ENCODE results near the gene ASIC2.

ASIC2 gene

DNA sequence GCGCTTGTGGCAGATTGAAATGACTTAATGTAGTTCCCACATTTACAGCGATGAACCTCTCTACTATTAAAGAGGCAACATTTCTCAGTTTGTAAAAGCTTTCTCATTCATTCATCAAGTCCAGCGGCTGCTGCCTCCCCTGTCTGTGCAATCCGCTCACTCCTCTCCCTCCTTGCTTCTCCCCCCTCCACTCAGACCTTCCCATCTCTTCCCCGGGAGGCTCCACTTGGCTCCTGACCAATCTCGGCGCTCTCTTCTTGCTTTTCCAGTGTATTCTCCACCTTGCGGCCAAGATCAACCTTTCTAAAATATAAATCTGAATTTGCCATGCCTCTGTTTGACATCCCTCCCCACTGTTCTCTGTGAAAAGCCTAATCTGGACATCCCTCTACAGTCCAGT, 117.5 kb downstream of the ASIC2 start:
- DNase-seq (ENCODE audit: low read depth): no peak
- TF ChIP-seq, protein P1, sequence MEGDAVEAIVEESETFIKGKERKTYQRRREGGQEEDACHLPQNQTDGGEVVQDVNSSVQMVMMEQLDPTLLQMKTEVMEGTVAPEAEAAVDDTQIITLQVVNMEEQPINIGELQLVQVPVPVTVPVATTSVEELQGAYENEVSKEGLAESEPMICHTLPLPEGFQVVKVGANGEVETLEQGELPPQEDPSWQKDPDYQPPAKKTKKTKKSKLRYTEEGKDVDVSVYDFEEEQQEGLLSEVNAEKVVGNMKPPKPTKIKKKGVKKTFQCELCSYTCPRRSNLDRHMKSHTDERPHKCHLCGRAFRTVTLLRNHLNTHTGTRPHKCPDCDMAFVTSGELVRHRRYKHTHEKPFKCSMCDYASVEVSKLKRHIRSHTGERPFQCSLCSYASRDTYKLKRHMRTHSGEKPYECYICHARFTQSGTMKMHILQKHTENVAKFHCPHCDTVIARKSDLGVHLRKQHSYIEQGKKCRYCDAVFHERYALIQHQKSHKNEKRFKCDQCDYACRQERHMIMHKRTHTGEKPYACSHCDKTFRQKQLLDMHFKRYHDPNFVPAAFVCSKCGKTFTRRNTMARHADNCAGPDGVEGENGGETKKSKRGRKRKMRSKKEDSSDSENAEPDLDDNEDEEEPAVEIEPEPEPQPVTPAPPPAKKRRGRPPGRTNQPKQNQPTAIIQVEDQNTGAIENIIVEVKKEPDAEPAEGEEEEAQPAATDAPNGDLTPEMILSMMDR (IDR thresholded peaks at IDR 0.05; ENCODE audit: control insufficient read depth, extremely low read depth, insufficient read depth): no peak
- H3K4me3 ChIP-seq (ENCODE audit: low read depth, low read length): no peak overlapping the region

DNA sequence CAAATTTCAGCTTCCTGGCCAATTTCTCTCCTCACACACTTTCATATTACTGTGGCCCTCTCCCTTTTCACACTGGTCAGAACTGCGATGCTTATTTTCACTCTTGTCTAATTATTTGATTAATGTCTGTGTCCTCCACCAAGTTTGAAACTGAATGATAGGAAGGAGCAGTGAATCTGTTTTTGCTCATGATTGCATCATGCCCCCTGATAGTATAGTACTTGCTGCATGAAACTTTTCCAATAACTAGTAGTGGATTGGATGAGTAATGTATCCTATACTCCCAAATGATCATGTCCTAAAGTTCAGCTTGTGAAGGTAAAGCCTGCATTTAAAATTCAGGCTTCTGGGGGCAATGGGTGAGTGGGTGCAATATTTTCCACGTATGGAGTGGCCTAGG, 121.2 kb downstream of the ASIC2 start:
- no peak overlapping the region for H3K4me3 ChIP-seq (ENCODE audit: low read depth, low read length)

GRCh38 chr17:33169580-33170285, 123.4 kb downstream of the ASIC2 start:
- no peak overlapping the region for H3K4me3 ChIP-seq (ENCODE audit: low read depth, low read length)
- no peak for DNase-seq (ENCODE audit: low read depth)
- TF ChIP-seq, protein P1 (IDR thresholded peaks at IDR 0.05; ENCODE audit: control insufficient read depth, extremely low read depth, insufficient read depth): no peak

More for the DNA sequence above, 121.2 kb downstream of the ASIC2 start:
- no peak for DNase-seq (ENCODE audit: low read depth)
- TF ChIP-seq, protein P1 (IDR thresholded peaks at IDR 0.05; ENCODE audit: control insufficient read depth, extremely low read depth, insufficient read depth): no peak

- no peak for DNase-seq (ENCODE audit: low read depth)
- TF ChIP-seq, protein P1 (IDR thresholded peaks at IDR 0.05; ENCODE audit: control insufficient read depth, extremely low read depth, insufficient read depth): no peak
- no peak overlapping the region for H3K4me3 ChIP-seq (ENCODE audit: low read depth, low read length)
Observed at GRCh38 chr17:33167736-33168135, 125.4 kb downstream of the ASIC2 start.

- TF ChIP-seq, protein P1 (IDR thresholded peaks at IDR 0.05; ENCODE audit: control insufficient read depth, extremely low read depth, insufficient read depth): no peak
- no peak overlapping the region for H3K4me3 ChIP-seq (ENCODE audit: low read depth, low read length)
- no peak for DNase-seq (ENCODE audit: low read depth)
Observed at GRCh38 chr17:33166472-33166871, 126.6 kb downstream of the ASIC2 start.

DNA sequence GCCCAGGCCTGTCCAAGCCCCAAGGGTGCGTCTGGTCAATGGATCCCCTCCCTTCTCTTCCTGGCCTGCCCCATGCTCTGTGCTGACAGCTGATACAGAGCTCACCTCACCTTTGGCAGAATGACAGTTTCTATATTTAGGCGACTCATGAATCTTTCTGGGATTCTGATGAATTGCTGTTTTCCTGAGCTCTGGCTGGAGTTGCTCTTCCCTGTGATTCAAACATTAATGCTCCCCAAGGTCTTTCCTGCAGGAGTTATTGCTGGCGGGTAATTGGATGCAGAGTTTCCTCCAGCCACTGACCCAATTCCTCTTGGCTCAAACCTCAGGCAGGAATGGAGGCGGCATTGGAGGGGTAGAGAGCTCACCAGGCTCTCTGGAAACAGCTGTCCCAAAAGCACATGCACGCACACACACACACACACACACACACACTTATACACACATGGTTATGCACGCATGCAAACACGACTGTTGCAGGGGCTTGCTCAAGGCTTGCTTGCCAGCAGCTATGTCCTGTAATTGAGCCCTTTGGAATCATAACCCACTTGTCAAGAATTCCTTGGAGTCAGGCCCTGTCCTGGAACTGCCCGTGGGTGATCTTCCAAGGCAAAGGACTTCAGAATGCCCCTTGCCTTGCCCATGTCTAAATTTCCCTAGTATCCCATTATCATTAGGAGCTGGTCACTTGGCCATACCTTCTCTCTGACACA, 128.8 kb downstream of the ASIC2 start:
- DNase-seq (ENCODE audit: low read depth): no peak
- no peak overlapping the region for H3K4me3 ChIP-seq (ENCODE audit: low read depth, low read length)
- TF ChIP-seq, protein P1 (IDR thresholded peaks at IDR 0.05; ENCODE audit: control insufficient read depth, extremely low read depth, insufficient read depth): no peak

All from LNCaP clone FGC (cell line).